ENCODE data around the gene CHRND. TPM values are rescaled to one million over a fixed set of nuclear protein-coding genes. Genes with fewer than 3 reads are reported as not detected.
A peak's percentile ranks its signal among the peaks of the same experiment; 100 is the strongest.

Gene CHRND
- total RNA-seq, 1 experiment from 2014 or later: not detected

DNA sequence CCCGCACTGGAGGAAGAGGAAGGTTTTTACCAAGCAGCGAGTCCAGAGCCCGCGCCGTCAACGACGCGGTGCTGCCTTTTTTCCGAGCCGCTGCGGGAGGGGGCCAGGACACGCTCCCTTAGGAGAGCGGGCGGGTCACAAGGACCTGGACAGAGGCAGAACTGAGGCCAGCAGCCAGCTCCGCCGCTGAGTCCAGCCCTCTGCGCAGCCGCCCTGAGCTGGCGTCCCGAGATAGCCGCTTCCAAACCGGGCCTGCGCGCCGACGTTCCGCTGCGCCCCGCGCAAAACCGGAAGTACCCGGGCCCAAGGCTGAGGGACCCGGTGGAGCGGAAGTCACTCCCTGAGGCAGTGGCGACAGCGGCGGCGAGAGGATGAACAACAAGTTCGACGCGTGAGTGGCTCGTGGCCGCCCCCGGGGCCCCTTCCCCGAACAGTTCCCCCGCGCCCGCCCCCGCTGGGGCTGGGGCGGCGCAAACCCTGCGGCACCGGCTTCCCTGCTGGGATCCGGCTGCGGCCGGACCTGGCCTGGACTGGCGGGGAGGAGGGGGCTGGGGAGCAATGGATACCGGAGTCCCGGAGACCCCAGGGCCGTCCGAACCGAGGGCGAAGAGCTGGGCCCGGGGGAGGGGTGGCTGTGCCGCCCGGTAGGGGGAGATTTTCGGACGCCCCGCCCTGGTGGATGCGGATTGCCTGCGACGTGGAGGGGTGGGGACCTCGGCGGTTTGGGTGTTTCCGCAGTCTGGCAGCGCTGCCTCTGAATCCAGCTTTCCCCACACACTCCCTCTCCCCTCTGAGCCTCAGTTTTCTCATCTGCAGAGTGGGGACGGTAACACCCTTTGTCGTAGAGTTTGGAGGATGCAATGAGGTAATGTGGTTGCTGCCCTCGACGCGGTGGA lies 24.6 kb downstream of the CHRND start, which contains the start of the genes EIF4E2 and TIGD1 (continued):
- TF ChIP-seq, protein P1, sequence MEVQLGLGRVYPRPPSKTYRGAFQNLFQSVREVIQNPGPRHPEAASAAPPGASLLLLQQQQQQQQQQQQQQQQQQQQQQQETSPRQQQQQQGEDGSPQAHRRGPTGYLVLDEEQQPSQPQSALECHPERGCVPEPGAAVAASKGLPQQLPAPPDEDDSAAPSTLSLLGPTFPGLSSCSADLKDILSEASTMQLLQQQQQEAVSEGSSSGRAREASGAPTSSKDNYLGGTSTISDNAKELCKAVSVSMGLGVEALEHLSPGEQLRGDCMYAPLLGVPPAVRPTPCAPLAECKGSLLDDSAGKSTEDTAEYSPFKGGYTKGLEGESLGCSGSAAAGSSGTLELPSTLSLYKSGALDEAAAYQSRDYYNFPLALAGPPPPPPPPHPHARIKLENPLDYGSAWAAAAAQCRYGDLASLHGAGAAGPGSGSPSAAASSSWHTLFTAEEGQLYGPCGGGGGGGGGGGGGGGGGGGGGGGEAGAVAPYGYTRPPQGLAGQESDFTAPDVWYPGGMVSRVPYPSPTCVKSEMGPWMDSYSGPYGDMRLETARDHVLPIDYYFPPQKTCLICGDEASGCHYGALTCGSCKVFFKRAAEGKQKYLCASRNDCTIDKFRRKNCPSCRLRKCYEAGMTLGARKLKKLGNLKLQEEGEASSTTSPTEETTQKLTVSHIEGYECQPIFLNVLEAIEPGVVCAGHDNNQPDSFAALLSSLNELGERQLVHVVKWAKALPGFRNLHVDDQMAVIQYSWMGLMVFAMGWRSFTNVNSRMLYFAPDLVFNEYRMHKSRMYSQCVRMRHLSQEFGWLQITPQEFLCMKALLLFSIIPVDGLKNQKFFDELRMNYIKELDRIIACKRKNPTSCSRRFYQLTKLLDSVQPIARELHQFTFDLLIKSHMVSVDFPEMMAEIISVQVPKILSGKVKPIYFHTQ (CRISPR knock-in tag; IDR thresholded peaks at IDR 0.05): no peak
- TF ChIP-seq, protein P2, sequence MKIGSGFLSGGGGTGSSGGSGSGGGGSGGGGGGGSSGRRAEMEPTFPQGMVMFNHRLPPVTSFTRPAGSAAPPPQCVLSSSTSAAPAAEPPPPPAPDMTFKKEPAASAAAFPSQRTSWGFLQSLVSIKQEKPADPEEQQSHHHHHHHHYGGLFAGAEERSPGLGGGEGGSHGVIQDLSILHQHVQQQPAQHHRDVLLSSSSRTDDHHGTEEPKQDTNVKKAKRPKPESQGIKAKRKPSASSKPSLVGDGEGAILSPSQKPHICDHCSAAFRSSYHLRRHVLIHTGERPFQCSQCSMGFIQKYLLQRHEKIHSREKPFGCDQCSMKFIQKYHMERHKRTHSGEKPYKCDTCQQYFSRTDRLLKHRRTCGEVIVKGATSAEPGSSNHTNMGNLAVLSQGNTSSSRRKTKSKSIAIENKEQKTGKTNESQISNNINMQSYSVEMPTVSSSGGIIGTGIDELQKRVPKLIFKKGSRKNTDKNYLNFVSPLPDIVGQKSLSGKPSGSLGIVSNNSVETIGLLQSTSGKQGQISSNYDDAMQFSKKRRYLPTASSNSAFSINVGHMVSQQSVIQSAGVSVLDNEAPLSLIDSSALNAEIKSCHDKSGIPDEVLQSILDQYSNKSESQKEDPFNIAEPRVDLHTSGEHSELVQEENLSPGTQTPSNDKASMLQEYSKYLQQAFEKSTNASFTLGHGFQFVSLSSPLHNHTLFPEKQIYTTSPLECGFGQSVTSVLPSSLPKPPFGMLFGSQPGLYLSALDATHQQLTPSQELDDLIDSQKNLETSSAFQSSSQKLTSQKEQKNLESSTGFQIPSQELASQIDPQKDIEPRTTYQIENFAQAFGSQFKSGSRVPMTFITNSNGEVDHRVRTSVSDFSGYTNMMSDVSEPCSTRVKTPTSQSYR (CRISPR knock-in tag; IDR thresholded peaks at IDR 0.05): peak; percentile 82; the same call in 1 of the 2 replicates
- TF ChIP-seq, protein P3, sequence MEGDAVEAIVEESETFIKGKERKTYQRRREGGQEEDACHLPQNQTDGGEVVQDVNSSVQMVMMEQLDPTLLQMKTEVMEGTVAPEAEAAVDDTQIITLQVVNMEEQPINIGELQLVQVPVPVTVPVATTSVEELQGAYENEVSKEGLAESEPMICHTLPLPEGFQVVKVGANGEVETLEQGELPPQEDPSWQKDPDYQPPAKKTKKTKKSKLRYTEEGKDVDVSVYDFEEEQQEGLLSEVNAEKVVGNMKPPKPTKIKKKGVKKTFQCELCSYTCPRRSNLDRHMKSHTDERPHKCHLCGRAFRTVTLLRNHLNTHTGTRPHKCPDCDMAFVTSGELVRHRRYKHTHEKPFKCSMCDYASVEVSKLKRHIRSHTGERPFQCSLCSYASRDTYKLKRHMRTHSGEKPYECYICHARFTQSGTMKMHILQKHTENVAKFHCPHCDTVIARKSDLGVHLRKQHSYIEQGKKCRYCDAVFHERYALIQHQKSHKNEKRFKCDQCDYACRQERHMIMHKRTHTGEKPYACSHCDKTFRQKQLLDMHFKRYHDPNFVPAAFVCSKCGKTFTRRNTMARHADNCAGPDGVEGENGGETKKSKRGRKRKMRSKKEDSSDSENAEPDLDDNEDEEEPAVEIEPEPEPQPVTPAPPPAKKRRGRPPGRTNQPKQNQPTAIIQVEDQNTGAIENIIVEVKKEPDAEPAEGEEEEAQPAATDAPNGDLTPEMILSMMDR (IDR thresholded peaks at IDR 0.05): no peak
- no peak for TF ChIP-seq CDX4 (CRISPR knock-in tag; IDR thresholded peaks at IDR 0.05; ENCODE audit: borderline replicate concordance)
- TF ChIP-seq AFF4 (CRISPR knock-in tag; IDR thresholded peaks at IDR 0.05; ENCODE audit: borderline replicate concordance): no peak; the same call in 1 of the 2 replicates
- TF ChIP-seq, protein P4, sequence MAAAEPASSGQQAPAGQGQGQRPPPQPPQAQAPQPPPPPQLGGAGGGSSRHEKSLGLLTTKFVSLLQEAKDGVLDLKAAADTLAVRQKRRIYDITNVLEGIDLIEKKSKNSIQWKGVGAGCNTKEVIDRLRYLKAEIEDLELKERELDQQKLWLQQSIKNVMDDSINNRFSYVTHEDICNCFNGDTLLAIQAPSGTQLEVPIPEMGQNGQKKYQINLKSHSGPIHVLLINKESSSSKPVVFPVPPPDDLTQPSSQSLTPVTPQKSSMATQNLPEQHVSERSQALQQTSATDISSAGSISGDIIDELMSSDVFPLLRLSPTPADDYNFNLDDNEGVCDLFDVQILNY (CRISPR knock-in tag; IDR thresholded peaks at IDR 0.05): peak; percentile 67; the same call in 1 of the 2 replicates
- no peak for TF ChIP-seq RORB (CRISPR knock-in tag; IDR thresholded peaks at IDR 0.05)
- TF ChIP-seq JUN (CRISPR knock-in tag; IDR thresholded peaks at IDR 0.05): peak; percentile 85
- TF ChIP-seq, protein P5, sequence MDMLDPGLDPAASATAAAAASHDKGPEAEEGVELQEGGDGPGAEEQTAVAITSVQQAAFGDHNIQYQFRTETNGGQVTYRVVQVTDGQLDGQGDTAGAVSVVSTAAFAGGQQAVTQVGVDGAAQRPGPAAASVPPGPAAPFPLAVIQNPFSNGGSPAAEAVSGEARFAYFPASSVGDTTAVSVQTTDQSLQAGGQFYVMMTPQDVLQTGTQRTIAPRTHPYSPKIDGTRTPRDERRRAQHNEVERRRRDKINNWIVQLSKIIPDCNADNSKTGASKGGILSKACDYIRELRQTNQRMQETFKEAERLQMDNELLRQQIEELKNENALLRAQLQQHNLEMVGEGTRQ (CRISPR knock-in tag; IDR thresholded peaks at IDR 0.05): peak; percentile 51; the same call in 1 of the 2 replicates
- TF ChIP-seq ZNF121 (CRISPR knock-in tag; IDR thresholded peaks at IDR 0.05): no peak
- TF ChIP-seq, protein P6, sequence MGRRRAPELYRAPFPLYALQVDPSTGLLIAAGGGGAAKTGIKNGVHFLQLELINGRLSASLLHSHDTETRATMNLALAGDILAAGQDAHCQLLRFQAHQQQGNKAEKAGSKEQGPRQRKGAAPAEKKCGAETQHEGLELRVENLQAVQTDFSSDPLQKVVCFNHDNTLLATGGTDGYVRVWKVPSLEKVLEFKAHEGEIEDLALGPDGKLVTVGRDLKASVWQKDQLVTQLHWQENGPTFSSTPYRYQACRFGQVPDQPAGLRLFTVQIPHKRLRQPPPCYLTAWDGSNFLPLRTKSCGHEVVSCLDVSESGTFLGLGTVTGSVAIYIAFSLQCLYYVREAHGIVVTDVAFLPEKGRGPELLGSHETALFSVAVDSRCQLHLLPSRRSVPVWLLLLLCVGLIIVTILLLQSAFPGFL (CRISPR knock-in tag; IDR thresholded peaks at IDR 0.05; ENCODE audit: borderline replicate concordance): peak; percentile 54; the same call in 1 of the 2 replicates
- no peak for TF ChIP-seq ZNF396 (CRISPR knock-in tag; IDR thresholded peaks at IDR 0.05; ENCODE audit: borderline replicate concordance)
- no peak for TF ChIP-seq OVOL2 (CRISPR knock-in tag; IDR thresholded peaks at IDR 0.05; ENCODE audit: borderline replicate concordance)
- TF ChIP-seq, protein P7, sequence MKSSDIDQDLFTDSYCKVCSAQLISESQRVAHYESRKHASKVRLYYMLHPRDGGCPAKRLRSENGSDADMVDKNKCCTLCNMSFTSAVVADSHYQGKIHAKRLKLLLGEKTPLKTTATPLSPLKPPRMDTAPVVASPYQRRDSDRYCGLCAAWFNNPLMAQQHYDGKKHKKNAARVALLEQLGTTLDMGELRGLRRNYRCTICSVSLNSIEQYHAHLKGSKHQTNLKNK (CRISPR knock-in tag; IDR thresholded peaks at IDR 0.05): no peak
- TF ChIP-seq, protein P8, sequence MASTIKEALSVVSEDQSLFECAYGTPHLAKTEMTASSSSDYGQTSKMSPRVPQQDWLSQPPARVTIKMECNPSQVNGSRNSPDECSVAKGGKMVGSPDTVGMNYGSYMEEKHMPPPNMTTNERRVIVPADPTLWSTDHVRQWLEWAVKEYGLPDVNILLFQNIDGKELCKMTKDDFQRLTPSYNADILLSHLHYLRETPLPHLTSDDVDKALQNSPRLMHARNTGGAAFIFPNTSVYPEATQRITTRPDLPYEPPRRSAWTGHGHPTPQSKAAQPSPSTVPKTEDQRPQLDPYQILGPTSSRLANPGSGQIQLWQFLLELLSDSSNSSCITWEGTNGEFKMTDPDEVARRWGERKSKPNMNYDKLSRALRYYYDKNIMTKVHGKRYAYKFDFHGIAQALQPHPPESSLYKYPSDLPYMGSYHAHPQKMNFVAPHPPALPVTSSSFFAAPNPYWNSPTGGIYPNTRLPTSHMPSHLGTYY (CRISPR knock-in tag; IDR thresholded peaks at IDR 0.05): peak; percentile 61; the same call in 1 of the 2 replicates
- peak; percentile 94 for TF ChIP-seq FOXK1 (CRISPR knock-in tag; IDR thresholded peaks at IDR 0.05)
- TF ChIP-seq CREB1 (CRISPR knock-in tag; IDR thresholded peaks at IDR 0.05): peak; percentile 74; the same call in 1 of the 2 replicates
- no peak for TF ChIP-seq PRRX2 (CRISPR knock-in tag; IDR thresholded peaks at IDR 0.05)
